C4-2B (cell line): ENCODE results near the gene FBXO21.
"Not testable (repeated sequence)": the region's sequence is repeated elsewhere in the genome, so short reads cannot be mapped to it uniquely, and the experiment has no call there.

Experiments
- H3K27ac ChIP-seq: fragments of 450-650 bp; 2 replicates; pipeline ENCODE4 v1.5.1; 2017
- ZFX ChIP-seq: fragments of 450-650 bp; IDR thresholded peaks from 2 replicates; pipeline ENCODE4 v1.6.1; 2017
- TF ChIP-seq, protein P1 (sequence below): fragments of 450-650 bp; conservative IDR thresholded peaks from 2 replicates; pipeline ENCODE4 v1.5.1; 2017; ENCODE audit warnings: mild to moderate bottlenecking

FBXO21 gene

DNA sequence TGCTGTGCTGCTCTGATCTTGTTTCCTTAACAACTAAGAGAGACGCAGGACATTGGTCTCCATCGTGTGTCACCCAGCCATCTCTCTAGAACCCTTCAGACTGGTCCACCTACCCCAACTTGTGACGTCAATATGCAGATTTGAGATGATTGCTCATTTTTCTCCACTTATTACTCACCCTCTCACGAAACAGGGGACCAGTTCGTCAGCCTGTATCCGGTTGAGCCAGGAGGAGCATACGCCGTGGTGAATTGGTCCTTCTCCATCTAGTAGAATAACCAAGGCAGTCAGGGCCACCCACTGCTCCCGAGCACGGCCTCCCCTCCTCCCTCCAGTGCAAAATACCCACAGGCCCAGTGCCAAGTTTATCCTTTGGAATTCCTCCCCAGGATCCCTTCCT is 36.2 kb upstream of the FBXO21 start:
- H3K27ac ChIP-seq = no peak overlapping the region
- TF ChIP-seq ZFX = no peak
- TF ChIP-seq, protein P1, sequence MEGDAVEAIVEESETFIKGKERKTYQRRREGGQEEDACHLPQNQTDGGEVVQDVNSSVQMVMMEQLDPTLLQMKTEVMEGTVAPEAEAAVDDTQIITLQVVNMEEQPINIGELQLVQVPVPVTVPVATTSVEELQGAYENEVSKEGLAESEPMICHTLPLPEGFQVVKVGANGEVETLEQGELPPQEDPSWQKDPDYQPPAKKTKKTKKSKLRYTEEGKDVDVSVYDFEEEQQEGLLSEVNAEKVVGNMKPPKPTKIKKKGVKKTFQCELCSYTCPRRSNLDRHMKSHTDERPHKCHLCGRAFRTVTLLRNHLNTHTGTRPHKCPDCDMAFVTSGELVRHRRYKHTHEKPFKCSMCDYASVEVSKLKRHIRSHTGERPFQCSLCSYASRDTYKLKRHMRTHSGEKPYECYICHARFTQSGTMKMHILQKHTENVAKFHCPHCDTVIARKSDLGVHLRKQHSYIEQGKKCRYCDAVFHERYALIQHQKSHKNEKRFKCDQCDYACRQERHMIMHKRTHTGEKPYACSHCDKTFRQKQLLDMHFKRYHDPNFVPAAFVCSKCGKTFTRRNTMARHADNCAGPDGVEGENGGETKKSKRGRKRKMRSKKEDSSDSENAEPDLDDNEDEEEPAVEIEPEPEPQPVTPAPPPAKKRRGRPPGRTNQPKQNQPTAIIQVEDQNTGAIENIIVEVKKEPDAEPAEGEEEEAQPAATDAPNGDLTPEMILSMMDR = no peak

GRCh38 chr12:117225179-117225578 is 34.9 kb upstream of the FBXO21 start:
- no peak for TF ChIP-seq ZFX
- TF ChIP-seq, protein P1 = no peak
- H3K27ac ChIP-seq = no peak overlapping the region

- H3K27ac ChIP-seq = not testable (repeated sequence)
These were observed 30.7 kb upstream of the FBXO21 start for GRCh38 chr12:117220947-117221346.

- TF ChIP-seq, protein P1 = no peak
- TF ChIP-seq ZFX = no peak
These were observed 27.9 kb upstream of the FBXO21 start for GRCh38 chr12:117218149-117218548.

DNA sequence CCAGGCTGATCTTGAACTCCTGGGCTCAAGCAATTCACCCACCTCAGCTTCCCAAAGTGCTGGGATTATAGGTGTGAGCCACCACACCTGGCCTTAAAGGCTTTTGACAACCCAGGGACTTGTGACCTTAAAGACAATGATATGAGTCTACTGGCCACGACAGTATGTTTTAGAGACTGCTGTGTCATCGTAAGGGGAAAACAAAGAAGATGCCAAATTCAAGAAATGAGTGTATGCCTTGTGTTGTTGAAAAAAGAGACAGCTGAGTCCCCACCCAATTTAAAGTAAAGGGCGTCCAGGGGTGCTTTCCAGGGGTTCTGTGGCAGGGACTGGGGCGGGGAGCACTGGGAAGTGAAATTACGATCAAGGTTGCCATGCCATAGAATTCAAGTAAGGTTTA is 26.4 kb upstream of the FBXO21 start:
- no peak overlapping the region for H3K27ac ChIP-seq
- TF ChIP-seq, protein P1 = no peak
- no peak for TF ChIP-seq ZFX

More at GRCh38 chr12:117218149-117218548, 27.9 kb upstream of the FBXO21 start:
- no peak overlapping the region for H3K27ac ChIP-seq

- TF ChIP-seq ZFX = no peak
- TF ChIP-seq, protein P1 = no peak
- H3K27ac ChIP-seq = no peak overlapping the region
These were observed 24.5 kb upstream of the FBXO21 start for GRCh38 chr12:117214797-117215196.

- TF ChIP-seq ZFX = no peak
- TF ChIP-seq, protein P1 = no peak
- H3K27ac ChIP-seq = no peak overlapping the region
These were observed 23.1 kb upstream of the FBXO21 start for GRCh38 chr12:117213295-117213808.

GRCh38 chr12:117212563-117213190 is 22.4 kb upstream of the FBXO21 start:
- TF ChIP-seq, protein P1 = peak; percentile 92
- no peak for TF ChIP-seq ZFX
- H3K27ac ChIP-seq = no peak overlapping the region
